HG03159 (cell line): ENCODE measurements around the gene KCNK10.
"Not testable (repeated sequence)": the region's sequence is repeated elsewhere in the genome, so short reads cannot be mapped to it uniquely, and the experiment has no call there.

Source experiments
- ATAC-seq: cut with Tn5 transposase; IDR thresholded peaks from one replicate; pipeline ENCODE4 v1.9.1; 2021; ENCODE audit warnings: mild to moderate bottlenecking, moderate library complexity; ENCODE audit not compliant: unreplicated experiment

Gene KCNK10

GRCh38 chr14:88271205-88271604 lies 51.9 kb downstream of the KCNK10 start:
- ATAC-seq, result no peak

GRCh38 chr14:88270776-88271175 lies 52.3 kb downstream of the KCNK10 start:
- no peak for ATAC-seq

GRCh38 chr14:88269806-88270420 lies 53.2 kb downstream of the KCNK10 start:
- no peak for ATAC-seq

GRCh38 chr14:88266474-88266873 lies 56.6 kb downstream of the KCNK10 start:
- no peak for ATAC-seq

GRCh38 chr14:88264116-88264515 lies 59.0 kb downstream of the KCNK10 start:
- no peak for ATAC-seq

- not testable (repeated sequence) for ATAC-seq
Measured at GRCh38 chr14:88261302-88261701, 61.8 kb downstream of the KCNK10 start.

- no peak for ATAC-seq
Measured at GRCh38 chr14:88258021-88258420, 65.0 kb downstream of the KCNK10 start.

- no peak for ATAC-seq
Measured at GRCh38 chr14:88256997-88257950, 65.8 kb downstream of the KCNK10 start.

GRCh38 chr14:88255798-88256197 lies 67.3 kb downstream of the KCNK10 start:
- ATAC-seq, result no peak

- no peak for ATAC-seq
Measured at GRCh38 chr14:88255196-88255595, 67.9 kb downstream of the KCNK10 start.

- no peak for ATAC-seq
Measured at GRCh38 chr14:88252498-88252897, 70.6 kb downstream of the KCNK10 start.

GRCh38 chr14:88251650-88252049 lies 71.4 kb downstream of the KCNK10 start:
- ATAC-seq, result no peak

- ATAC-seq, result no peak
Measured at GRCh38 chr14:88249266-88249665, 73.8 kb downstream of the KCNK10 start.

GRCh38 chr14:88248606-88249005 lies 74.5 kb downstream of the KCNK10 start:
- no peak for ATAC-seq

- ATAC-seq, result no peak
Measured at GRCh38 chr14:88247228-88247627, 75.8 kb downstream of the KCNK10 start.

- ATAC-seq, result no peak
Measured at GRCh38 chr14:88245321-88245720, 77.7 kb downstream of the KCNK10 start.

- no peak for ATAC-seq
Measured at GRCh38 chr14:88243946-88244345, 79.1 kb downstream of the KCNK10 start.

- ATAC-seq, result no peak
Measured at GRCh38 chr14:88242446-88242845, 80.6 kb downstream of the KCNK10 start.

- ATAC-seq, result no peak
Measured at GRCh38 chr14:88241810-88242209, 81.3 kb downstream of the KCNK10 start.

- ATAC-seq, result no peak
Measured at GRCh38 chr14:88234442-88234841, 88.6 kb downstream of the KCNK10 start.

- ATAC-seq, result no peak
Measured at GRCh38 chr14:88233915-88234314, 89.2 kb downstream of the KCNK10 start.

- ATAC-seq, result no peak
Measured at GRCh38 chr14:88232771-88233170, 90.3 kb downstream of the KCNK10 start.
